PC-3 (cell line): ENCODE results near the gene RALGPS1. TPM values are rescaled to one million over a fixed set of nuclear protein-coding genes. Genes with fewer than 3 reads are reported as not detected.

Experiments used
- ATAC-seq: fragments of 200-7000 bp; cut with Tn5 transposase; 2 replicates; pipeline ENCODE4 v1.9.1; 2020; ENCODE audit warnings: mild to moderate bottlenecking, moderate library complexity
- BruUV-seq: library from RNA; stranded (reverse); fragments of 400-500 nt; replicated peaks from 2 replicates; lab custom pipeline; 2021; lab: Mats Ljungman, UMichigan
- CTCF ChIA-PET: fragments of 300-600 bp; sonication (Branson Sonifier 250); formaldehyde crosslinking; loops from one replicate; lab custom pipeline; 2022; ENCODE audit warnings: antibody characterized with exemption; lab: Charles Lee
- POLR2A ChIA-PET: fragments of 300-600 bp; sonication (Branson Sonifier 250); formaldehyde crosslinking; loops from one replicate; lab custom pipeline; 2022; ENCODE audit warnings: antibody characterized with exemption; ENCODE audit not compliant: unreplicated experiment; lab: Charles Lee
- DNase-seq: peaks from one replicate; pipeline ENCODE4 v3.0.0-alpha.2; 2015
- H2AFZ ChIP-seq: fragments of 300-600 bp; sonication (generic); 2 replicates; pipeline ENCODE4 v1.6.0; 2016; ENCODE audit warnings: antibody characterized with exemption, low read length
- H3F3A ChIP-seq: fragments of 300-600 bp; sonication (generic); one replicate; pipeline ENCODE4 v1.6.0; 2017; ENCODE audit warnings: antibody characterized with exemption, low read length, control low read depth, mild to moderate bottlenecking; ENCODE audit not compliant: unreplicated experiment
- H3K27ac ChIP-seq: fragments of 300-600 bp; sonication (generic); 2 replicates; pipeline ENCODE4 v1.5.1; 2016; ENCODE audit warnings: mild to moderate bottlenecking, low read length
- H3K27me3 ChIP-seq: fragments of 300-600 bp; sonication (generic); 2 replicates; pipeline ENCODE4 v1.6.1; 2016; ENCODE audit warnings: low read length, mixed read lengths
- H3K36me3 ChIP-seq: fragments of 300-600 bp; sonication (generic); 2 replicates; pipeline ENCODE4 v1.6.1; 2016; ENCODE audit warnings: low read depth, mixed run types, low read length, mixed read lengths
- H3K4me1 ChIP-seq: fragments of 300-600 bp; sonication (generic); 2 replicates; pipeline ENCODE4 v1.5.1; 2016; ENCODE audit warnings: low read length; ENCODE audit not compliant: insufficient read depth
- H3K4me2 ChIP-seq: fragments of 300-600 bp; sonication (generic); 2 replicates; pipeline ENCODE4 v1.6.0; 2016; ENCODE audit warnings: low read length
- H3K4me3 ChIP-seq: fragments of 300-600 bp; sonication (generic); 2 replicates; pipeline ENCODE4 v1.5.1; 2016; ENCODE audit warnings: mild to moderate bottlenecking, low read length, mixed read lengths
- H3K79me2 ChIP-seq: fragments of 300-600 bp; sonication (generic); 2 replicates; pipeline ENCODE4 v1.6.1; 2017; ENCODE audit warnings: low read length, mixed read lengths
- H3K9ac ChIP-seq: fragments of 300-600 bp; sonication (generic); 2 replicates; pipeline ENCODE4 v1.6.0; 2016; ENCODE audit warnings: mild to moderate bottlenecking, low read length
- H3K9me2 ChIP-seq: fragments of 300-600 bp; sonication (generic); replicated peaks from 2 replicates; pipeline ENCODE4 v1.6.1; 2016; ENCODE audit warnings: mixed run types, low read length, mixed read lengths
- H3K9me3 ChIP-seq: fragments of 300-600 bp; sonication (generic); 2 replicates; pipeline ENCODE4 v1.6.1; 2016; ENCODE audit warnings: low read length, mixed read lengths
- H4K20me1 ChIP-seq: fragments of 300-600 bp; sonication (generic); 2 replicates; pipeline ENCODE4 v1.6.1; 2016; ENCODE audit warnings: low read length, mixed read lengths
- CTCF ChIP-seq: fragments of 300-600 bp; sonication (generic); conservative IDR thresholded peaks from 2 replicates; pipeline ENCODE4 v1.5.1; 2017; ENCODE audit warnings: antibody characterized with exemption, low read depth, mild to moderate bottlenecking, low read length
- EZH2 ChIP-seq: fragments of 300-600 bp; sonication (generic); IDR thresholded peaks from one replicate; pipeline ENCODE4 v1.6.1; 2017; ENCODE audit warnings: antibody characterized with exemption, mild to moderate bottlenecking, low read length; ENCODE audit not compliant: unreplicated experiment
- EZH2phosphoT487 ChIP-seq: fragments of 300-600 bp; sonication (generic); IDR thresholded peaks from 2 replicates; pipeline ENCODE4 v1.6.1; 2018; ENCODE audit warnings: mild to moderate bottlenecking, antibody characterized with exemption, low read length, borderline replicate concordance
- intact Hi-C: fragments of 100-400 bp; cut with micrococcal nuclease; formaldehyde crosslinking; loops from 2 replicates; pipeline ENCODE4 v1.9.0; 2023
- total RNA-seq: library from RNA; depleted of rRNA; stranded (reverse); fragments of >200 nt; gene quantifications from 2 replicates; pipeline ENCODE4 v1.2.3, GENCODE V29; 2014

The RALGPS1 gene
- total RNA-seq, 1 experiment from 2014 or later: 10.2 TPM

- H2AFZ ChIP-seq: no peak overlapping the region
- ATAC-seq: no peak
- DNase-seq: no peak
- no peaks in the 10 kb centered on the region for H3K36me3 ChIP-seq
- no peaks in the 10 kb centered on the region for H3K9me3 ChIP-seq
- ChIA-PET CTCF (no interaction called here), POLR2A (no interaction called here)
- H3K4me3 ChIP-seq: no peak overlapping the region
- H3K79me2 ChIP-seq: no peaks in the 10 kb centered on the region
- intact Hi-C loops: no loop called here
- no peaks in the 10 kb centered on the region for H3K9me2 ChIP-seq
- H4K20me1 ChIP-seq: no peaks in the 10 kb centered on the region
- H3K4me2 ChIP-seq: no peak overlapping the region
- H3K27me3 ChIP-seq: no peaks in the 10 kb centered on the region
- no peaks in the 10 kb centered on the region for H3F3A ChIP-seq
- no peak overlapping the region for H3K27ac ChIP-seq
- no TSS peak for BruUV-seq
- peaks cover 11% of the 10 kb centered on the region for H3K4me1 ChIP-seq
- TF ChIP-seq EZH2: no peak
- TF ChIP-seq EZH2phosphoT487: no peak
- TF ChIP-seq CTCF: no peak
- no peak overlapping the region for H3K9ac ChIP-seq
Observed at GRCh38 chr9:127123064-127123890, 208.7 kb downstream of the RALGPS1 start.

- Histone ChIP-seq H3K4me2 (no peak overlapping the region), H3K27ac (no peak overlapping the region), H4K20me1 (no peaks in the 10 kb centered on the region), H3K4me3 (no peak overlapping the region), H2AFZ (no peak overlapping the region), H3F3A (no peaks in the 10 kb centered on the region), H3K9me2 (no peaks in the 10 kb centered on the region), H3K36me3 (no peaks in the 10 kb centered on the region), H3K27me3 (no peaks in the 10 kb centered on the region), H3K9ac (no peak overlapping the region), H3K9me3 (no peaks in the 10 kb centered on the region), H3K79me2 (no peaks in the 10 kb centered on the region), H3K4me1 (peaks cover 11% of the 10 kb centered on the region)
- ChIA-PET CTCF (no interaction called here), POLR2A (no interaction called here)
- intact Hi-C loops: no loop called here
- DNase-seq (no peak), ATAC-seq (no peak)
- no TSS peak for BruUV-seq
- TF ChIP-seq CTCF (no peak), EZH2phosphoT487 (no peak), EZH2 (no peak)
Observed at GRCh38 chr9:127124111-127124531, 209.5 kb downstream of the RALGPS1 start.

- CTCF ChIA-PET: no interaction called here
- no peak overlapping the region for H3K4me3 ChIP-seq
- no peak for ATAC-seq
Observed at GRCh38 chr9:127124792-127125191, 210.2 kb downstream of the RALGPS1 start.

More at GRCh38 chr9:127124792-127125191, 210.2 kb downstream of the RALGPS1 start:
- Histone ChIP-seq H3K9ac (no peak overlapping the region), H3K36me3 (no peaks in the 10 kb centered on the region), H2AFZ (no peak overlapping the region), H3K4me2 (no peak overlapping the region), H3K4me1 (peaks cover 11% of the 10 kb centered on the region), H4K20me1 (no peaks in the 10 kb centered on the region), H3K9me3 (no peaks in the 10 kb centered on the region), H3K27me3 (no peaks in the 10 kb centered on the region), H3K79me2 (no peaks in the 10 kb centered on the region), H3F3A (no peaks in the 10 kb centered on the region), H3K27ac (no peak overlapping the region), H3K9me2 (no peaks in the 10 kb centered on the region)
- no TSS peak for BruUV-seq
- POLR2A ChIA-PET: no interaction called here
- TF ChIP-seq CTCF: no peak
- TF ChIP-seq EZH2phosphoT487: no peak
- TF ChIP-seq EZH2: no peak
- intact Hi-C loops: no loop called here
- no peak for DNase-seq
